Left lung (tissue), 10 donors: ENCODE measurements around the gene SOX13. TPM values are rescaled to one million over a fixed set of nuclear protein-coding genes. Genes with fewer than 3 reads are reported as not detected.
A peak's percentile ranks its signal among the peaks of the same experiment; 100 is the strongest.

Experiments
- ATAC-seq: fragments of 200-7000 bp; cut with Tn5 transposase; one replicate; pipeline ENCODE4 v1.9.1; 2020; ENCODE audit warnings: moderate library complexity
- DNase-seq, 4 donors: peaks; one replicate each; pipeline ENCODE4 v3.0.0-alpha.2; 2013 to 2020
- H3K27ac ChIP-seq, 2 donors: fragments of 200-600 bp; sonication (generic) in 1 of 2; one replicate each; pipeline versions ENCODE4 v1.5.0 to v1.8.0; 2020 to 2021
- H3K27me3 ChIP-seq, 2 donors: fragments of 200-600 bp; sonication (generic) in 1 of 2; one replicate each; pipeline versions ENCODE4 v1.5.0 to v1.8.0; 2020 to 2021
- H3K36me3 ChIP-seq, 2 donors: fragments of 200-600 bp; sonication (generic) in 1 of 2; one replicate each; pipeline versions ENCODE4 v1.5.0 to v1.8.0; 2020 to 2021
- H3K4me1 ChIP-seq, 2 donors: fragments of 200-600 bp; one replicate each; pipeline ENCODE4 v1.8.0; 2021
- H3K4me3 ChIP-seq, 2 donors: fragments of 200-600 bp; sonication (generic) in 1 of 2; one replicate each; pipeline versions ENCODE4 v1.5.0 to v1.8.0; 2020 to 2021; ENCODE audit warnings: mild to moderate bottlenecking in 1 of 2
- H3K9me3 ChIP-seq, 2 donors: fragments of 200-600 bp; sonication (generic) in 1 of 2; one replicate each; pipeline versions ENCODE4 v1.5.0 to v1.8.0; 2020 to 2021
- intact Hi-C, 2 donors: fragments of 100-400 bp; cut with DNase I; formaldehyde crosslinking; loops; one replicate each; pipeline versions ENCODE4 v1.11.2 to v1.14.2; 2022
- polyA plus RNA-seq, 6 donors: library from polyadenylated mRNA; unstranded; fragments of 120-200 nt; gene quantifications; one replicate each; pipeline ENCODE4 v1.2.1, GENCODE V29; 2013; ENCODE audit not compliant: insufficient read length in 6 of 6
- total RNA-seq, 2 donors: library from RNA; stranded (reverse); fragmentation: NEBNext Ultra II Directional; extraction: Animal tissue kit (Norgen Biotek cat#: 25700); gene quantifications; one replicate each; pipeline ENCODE4 v1.2.1, GENCODE V29; 2021
- TF ChIP-seq, protein P1 (sequence below), 2 donors: fragments of 200-600 bp; sonication (generic) in 1 of 2; IDR thresholded peaks; one replicate each; pipeline versions ENCODE4 v1.5.0 to v1.8.0; 2021; ENCODE audit warnings: antibody characterized with exemption in 2 of 2
- donor health status: DM: no; HTN: yes; CAD: no.
- donor health status: DM: no; HTN: no; CAD: no.

Gene SOX13
- total and polyA plus RNA-seq, 8 donors = 41.7 to 62.8 (median 49.1) TPM

DNA sequence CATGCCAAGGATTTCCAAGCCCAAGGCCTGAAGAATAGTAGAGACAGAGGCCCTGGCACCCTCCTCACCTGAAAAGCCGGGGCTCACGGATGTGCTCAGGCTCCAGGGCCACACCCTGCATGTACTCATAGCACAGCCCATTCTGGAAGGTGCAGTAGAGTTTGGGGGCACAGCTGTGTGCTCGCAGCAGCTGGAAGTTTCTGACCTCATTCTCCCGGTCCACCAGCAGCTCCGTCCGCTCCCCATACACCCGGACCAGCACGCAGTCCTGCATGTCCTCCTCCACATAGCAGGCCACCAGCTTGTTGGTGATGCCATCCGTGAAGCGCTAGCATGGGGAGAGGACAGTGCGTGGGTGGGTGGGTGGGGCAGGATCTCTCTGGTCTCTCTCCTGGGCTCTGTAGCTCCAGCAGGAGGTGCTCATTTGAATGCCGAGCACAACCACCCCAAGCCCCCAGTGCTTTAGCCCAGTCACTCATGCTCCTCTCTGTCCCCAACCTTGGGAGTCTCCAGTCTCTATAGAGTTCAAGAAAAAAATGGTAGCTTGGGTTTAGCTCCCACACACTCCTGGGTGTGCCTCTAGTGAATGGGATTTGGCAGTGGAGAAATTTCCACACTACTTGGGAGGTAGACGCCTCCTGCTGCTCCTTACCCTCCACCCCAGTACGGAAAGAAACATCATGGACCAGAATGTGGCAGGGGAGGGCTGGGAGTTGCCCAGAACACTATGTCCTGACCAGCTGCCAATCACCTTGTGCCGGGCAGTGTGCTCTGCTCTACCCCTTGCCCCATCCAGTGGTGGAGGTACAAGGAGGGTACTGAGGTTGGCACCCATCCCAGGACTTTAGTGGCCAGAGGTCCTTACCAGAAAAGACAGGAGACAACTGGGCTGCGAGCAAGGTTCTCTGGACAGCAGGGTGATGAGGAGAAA, 77.0 kb downstream of the SOX13 start:
- Histone ChIP-seq H3K4me1 (peaks cover 3 to 14% of the 10 kb centered on the region in 2 donors), H3K9me3 (no peaks in the 10 kb centered on the region), H3K4me3 (no peak overlapping the region), H3K27me3 (peaks cover 0 to 41% of the 10 kb centered on the region in 2 donors), H3K36me3 (no peaks in the 10 kb centered on the region), H3K27ac (no peak overlapping the region)
- intact Hi-C loops = no loop called here
- ATAC-seq = no peak
- TF ChIP-seq, protein P1, sequence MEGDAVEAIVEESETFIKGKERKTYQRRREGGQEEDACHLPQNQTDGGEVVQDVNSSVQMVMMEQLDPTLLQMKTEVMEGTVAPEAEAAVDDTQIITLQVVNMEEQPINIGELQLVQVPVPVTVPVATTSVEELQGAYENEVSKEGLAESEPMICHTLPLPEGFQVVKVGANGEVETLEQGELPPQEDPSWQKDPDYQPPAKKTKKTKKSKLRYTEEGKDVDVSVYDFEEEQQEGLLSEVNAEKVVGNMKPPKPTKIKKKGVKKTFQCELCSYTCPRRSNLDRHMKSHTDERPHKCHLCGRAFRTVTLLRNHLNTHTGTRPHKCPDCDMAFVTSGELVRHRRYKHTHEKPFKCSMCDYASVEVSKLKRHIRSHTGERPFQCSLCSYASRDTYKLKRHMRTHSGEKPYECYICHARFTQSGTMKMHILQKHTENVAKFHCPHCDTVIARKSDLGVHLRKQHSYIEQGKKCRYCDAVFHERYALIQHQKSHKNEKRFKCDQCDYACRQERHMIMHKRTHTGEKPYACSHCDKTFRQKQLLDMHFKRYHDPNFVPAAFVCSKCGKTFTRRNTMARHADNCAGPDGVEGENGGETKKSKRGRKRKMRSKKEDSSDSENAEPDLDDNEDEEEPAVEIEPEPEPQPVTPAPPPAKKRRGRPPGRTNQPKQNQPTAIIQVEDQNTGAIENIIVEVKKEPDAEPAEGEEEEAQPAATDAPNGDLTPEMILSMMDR (IDR thresholded peaks at IDR 0.05) = no peak
- no peak for DNase-seq

- Histone ChIP-seq H3K36me3 (no peaks in the 10 kb centered on the region), H3K9me3 (no peaks in the 10 kb centered on the region), H3K27ac (no peak overlapping the region), H3K27me3 (peaks cover 0 to 41% of the 10 kb centered on the region in 2 donors), H3K4me1 (peaks cover 3 to 14% of the 10 kb centered on the region in 2 donors), H3K4me3 (peak overlapping the region; percentile 54 to 59)
- DNase-seq (peak in 2 of 4 donors; percentile 25 to 37), ATAC-seq (peak; percentile 7)
- TF ChIP-seq, protein P1 (IDR thresholded peaks at IDR 0.05) = no peak
- intact Hi-C loops = no loop called here
Observed at GRCh38 chr1:204150702-204151551, 78.0 kb downstream of the SOX13 start.

DNA sequence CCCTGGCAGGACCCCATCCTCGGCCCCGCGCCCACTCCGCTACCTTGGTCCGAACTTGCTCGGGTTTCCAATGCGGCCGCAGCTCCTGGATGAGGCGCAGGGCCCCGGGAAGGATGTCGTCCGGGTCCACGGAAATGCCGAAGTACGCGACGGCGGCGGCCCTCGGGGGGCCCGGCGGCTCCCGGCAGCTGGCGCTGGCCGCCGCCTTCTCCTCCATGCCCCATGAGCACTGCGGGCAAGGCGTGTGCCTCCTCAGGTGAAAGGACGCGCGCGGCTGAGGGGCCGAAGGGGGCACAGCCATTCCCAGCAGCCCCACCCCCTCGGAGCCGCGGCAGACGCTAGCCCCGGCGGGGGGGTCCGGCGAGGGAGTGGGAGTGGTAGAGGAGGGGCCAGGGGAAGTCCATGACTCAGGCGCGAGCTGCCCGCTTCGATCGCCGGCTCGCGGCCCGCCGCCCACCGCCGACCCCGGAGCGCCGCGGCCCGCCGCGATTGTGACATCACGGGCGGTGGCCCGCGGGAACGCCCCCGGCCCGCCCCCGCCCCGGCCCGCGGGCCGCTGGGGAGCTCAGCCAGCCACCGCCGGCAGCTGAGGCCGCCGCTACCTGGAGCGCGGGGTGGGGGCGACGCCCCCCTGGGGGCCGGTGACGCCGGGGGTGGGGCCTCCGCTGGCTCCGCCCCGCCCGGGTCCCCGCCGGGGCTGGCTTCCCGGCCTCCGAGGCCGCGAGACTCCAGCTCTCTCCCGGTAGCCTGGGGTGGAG, 78.8 kb downstream of the SOX13 start, which contains the start of gene ETNK2:
Gene ETNK2, minus strand, starts transcription at position 493 of the 758 bp plus-strand sequence. Its CDS starts 192 bp downstream, at position 301.
- intact Hi-C loops = no loop called here
- Histone ChIP-seq H3K4me3 (peak within 1 kb of the TSS; percentile 54 to 59), H3K27me3 (peaks cover 0 to 41% of the 10 kb centered on the region in 2 donors), H3K4me1 (peaks cover 3 to 14% of the 10 kb centered on the region in 2 donors), H3K9me3 (no peaks in the 10 kb centered on the region), H3K36me3 (no peaks in the 10 kb centered on the region), H3K27ac (peak within 1 kb of the TSS in 1 of 2 donors; percentile 7)
- TF ChIP-seq, protein P1 (IDR thresholded peaks at IDR 0.05) = no peak
- ATAC-seq = peak; percentile 80
- DNase-seq = peak; percentile 40 to 81 (median 67)

GRCh38 chr1:204152310-204153044, 79.6 kb downstream of the SOX13 start:
- TF ChIP-seq, protein P1 (IDR thresholded peaks at IDR 0.05) = no peak
- no peak overlapping the region for H3K27ac ChIP-seq

More at GRCh38 chr1:204152310-204153044, 79.6 kb downstream of the SOX13 start:
- peaks cover 0 to 41% of the 10 kb centered on the region in 2 donors for H3K27me3 ChIP-seq
- H3K4me3 ChIP-seq = peak overlapping the region; percentile 54 to 59
- H3K9me3 ChIP-seq = no peaks in the 10 kb centered on the region
- no peaks in the 10 kb centered on the region for H3K36me3 ChIP-seq
- H3K4me1 ChIP-seq = peaks cover 3 to 14% of the 10 kb centered on the region in 2 donors
- ATAC-seq = peak; percentile 48
- intact Hi-C loops = no loop called here
- DNase-seq = no peak
